Neural crest cell (in vitro differentiated cells): ENCODE measurements around the gene HDGFL2. TPM values are rescaled to one million over a fixed set of nuclear protein-coding genes. Genes with fewer than 3 reads are reported as not detected.

Experiments
- DNase-seq: peaks from one replicate; pipeline ENCODE4 v3.0.0; 2021; ENCODE audit warnings: low read depth, mixed read lengths, low spot score
- H3K27ac Mint-ChIP-seq: one replicate; pipeline ENCODE4 v1.8.0; 2021; ENCODE audit warnings: mild to moderate bottlenecking, mixed read lengths; ENCODE audit not compliant: unreplicated experiment
- H3K27me3 Mint-ChIP-seq: 2 replicates; pipeline ENCODE4 v1.8.0; 2021; ENCODE audit warnings: low read depth, mild to moderate bottlenecking, mixed read lengths
- H3K36me3 Mint-ChIP-seq: 2 replicates; pipeline ENCODE4 v1.8.0; 2021; ENCODE audit warnings: low read depth, mild to moderate bottlenecking, mixed read lengths
- H3K4me1 Mint-ChIP-seq: 2 replicates; pipeline ENCODE4 v1.8.0; 2021; ENCODE audit warnings: mixed read lengths
- H3K4me3 Mint-ChIP-seq: one replicate; pipeline ENCODE4 v1.8.0; 2021; ENCODE audit warnings: mild to moderate bottlenecking, mixed read lengths
- H3K9me3 Mint-ChIP-seq: 2 replicates; pipeline ENCODE4 v1.8.0; 2021; ENCODE audit warnings: mixed read lengths
- total RNA-seq: library from RNA; stranded (reverse); gene quantifications from 2 replicates; pipeline ENCODE4 v1.2.1, GENCODE V29; 2021
- TF ChIP-seq, protein P1 (sequence below): fragments of 200-600 bp; sonication (generic); conservative IDR thresholded peaks from 2 replicates; pipeline ENCODE4 v1.5.0; 2021; ENCODE audit warnings: antibody characterized with exemption, mild to moderate bottlenecking

Gene HDGFL2
- total RNA-seq, 1 donor from 2014 or later, result 110 TPM

- no peaks in the 10 kb centered on the region for H3K36me3 Mint-ChIP-seq
- no peaks in the 10 kb centered on the region for H3K4me1 Mint-ChIP-seq
- no peaks in the 10 kb centered on the region for H3K9me3 Mint-ChIP-seq
- no peak overlapping the region for H3K27ac Mint-ChIP-seq
- no peak overlapping the region for H3K4me3 Mint-ChIP-seq
- DNase-seq, result no peak
- no peaks in the 10 kb centered on the region for H3K27me3 Mint-ChIP-seq
- TF ChIP-seq, protein P1, sequence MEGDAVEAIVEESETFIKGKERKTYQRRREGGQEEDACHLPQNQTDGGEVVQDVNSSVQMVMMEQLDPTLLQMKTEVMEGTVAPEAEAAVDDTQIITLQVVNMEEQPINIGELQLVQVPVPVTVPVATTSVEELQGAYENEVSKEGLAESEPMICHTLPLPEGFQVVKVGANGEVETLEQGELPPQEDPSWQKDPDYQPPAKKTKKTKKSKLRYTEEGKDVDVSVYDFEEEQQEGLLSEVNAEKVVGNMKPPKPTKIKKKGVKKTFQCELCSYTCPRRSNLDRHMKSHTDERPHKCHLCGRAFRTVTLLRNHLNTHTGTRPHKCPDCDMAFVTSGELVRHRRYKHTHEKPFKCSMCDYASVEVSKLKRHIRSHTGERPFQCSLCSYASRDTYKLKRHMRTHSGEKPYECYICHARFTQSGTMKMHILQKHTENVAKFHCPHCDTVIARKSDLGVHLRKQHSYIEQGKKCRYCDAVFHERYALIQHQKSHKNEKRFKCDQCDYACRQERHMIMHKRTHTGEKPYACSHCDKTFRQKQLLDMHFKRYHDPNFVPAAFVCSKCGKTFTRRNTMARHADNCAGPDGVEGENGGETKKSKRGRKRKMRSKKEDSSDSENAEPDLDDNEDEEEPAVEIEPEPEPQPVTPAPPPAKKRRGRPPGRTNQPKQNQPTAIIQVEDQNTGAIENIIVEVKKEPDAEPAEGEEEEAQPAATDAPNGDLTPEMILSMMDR, result no peak
These were observed 41.2 kb downstream of the HDGFL2 start for GRCh38 chr19:4513248-4513647.

DNA sequence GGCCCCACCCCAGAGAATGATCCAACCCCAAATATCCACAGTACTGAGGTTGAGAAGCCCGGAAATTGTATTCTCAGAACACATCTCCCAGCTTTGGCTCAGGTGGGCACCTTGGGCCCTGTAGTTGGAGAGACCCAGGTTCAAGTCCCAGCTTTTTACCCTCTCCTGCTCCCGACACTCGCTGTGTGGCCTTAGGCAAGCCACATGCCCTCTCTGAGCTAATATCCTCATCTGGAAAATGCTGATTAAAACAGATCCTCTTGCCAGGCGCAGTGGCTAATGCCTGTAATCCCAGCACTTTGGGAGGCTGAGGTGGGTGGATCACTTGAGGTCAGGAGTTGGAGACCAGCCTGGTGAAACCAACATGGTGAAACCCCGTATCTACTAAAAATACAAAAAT is 43.6 kb downstream of the HDGFL2 start:
- no peaks in the 10 kb centered on the region for H3K36me3 Mint-ChIP-seq
- no peaks in the 10 kb centered on the region for H3K9me3 Mint-ChIP-seq
- H3K4me1 Mint-ChIP-seq, result no peaks in the 10 kb centered on the region
- TF ChIP-seq, protein P1, result no peak
- no peak for DNase-seq
- H3K27me3 Mint-ChIP-seq, result no peaks in the 10 kb centered on the region
- no peak overlapping the region for H3K27ac Mint-ChIP-seq
- no peak overlapping the region for H3K4me3 Mint-ChIP-seq

DNA sequence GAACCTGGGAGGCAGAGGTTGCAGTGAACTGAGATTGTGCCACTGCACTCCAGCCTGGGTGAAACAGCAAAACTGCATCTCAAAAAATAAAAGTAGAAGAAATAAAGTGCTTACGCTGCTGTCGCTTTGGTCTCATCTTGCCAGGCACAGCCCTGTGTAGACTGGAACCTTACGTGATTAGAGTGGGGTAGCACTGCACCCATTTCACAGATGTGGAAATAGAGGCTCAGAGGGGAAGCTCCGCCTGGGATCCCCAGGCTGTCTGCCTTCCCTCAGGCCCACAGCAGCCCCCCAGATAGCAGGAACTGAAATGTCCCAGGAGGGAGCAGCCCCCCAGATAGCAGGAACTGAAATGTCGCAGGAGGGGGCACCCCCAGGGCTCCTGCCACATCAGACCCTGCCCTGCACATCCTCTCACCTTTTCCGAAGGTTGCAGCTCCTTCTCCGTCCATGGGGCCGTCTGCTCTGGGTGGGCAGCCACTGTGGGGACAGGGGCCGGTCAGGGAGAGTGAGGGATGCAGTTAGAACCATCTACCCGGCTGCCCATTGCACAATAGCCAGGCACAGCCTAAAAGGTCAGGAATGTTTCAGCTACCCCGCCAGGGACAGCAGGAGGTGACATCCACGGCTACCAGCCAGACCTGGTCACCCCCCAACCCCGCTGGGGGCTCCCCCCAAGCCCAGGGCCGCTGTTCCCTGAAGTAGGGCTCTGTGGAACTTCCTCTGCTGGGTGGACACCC is 44.3 kb downstream of the HDGFL2 start:
- Mint-ChIP-seq H3K27ac (no peak overlapping the region), H3K36me3 (no peaks in the 10 kb centered on the region), H3K4me3 (no peak overlapping the region), H3K27me3 (no peaks in the 10 kb centered on the region), H3K9me3 (no peaks in the 10 kb centered on the region), H3K4me1 (no peaks in the 10 kb centered on the region)
- DNase-seq, result no peak
- TF ChIP-seq, protein P1, result no peak

DNA sequence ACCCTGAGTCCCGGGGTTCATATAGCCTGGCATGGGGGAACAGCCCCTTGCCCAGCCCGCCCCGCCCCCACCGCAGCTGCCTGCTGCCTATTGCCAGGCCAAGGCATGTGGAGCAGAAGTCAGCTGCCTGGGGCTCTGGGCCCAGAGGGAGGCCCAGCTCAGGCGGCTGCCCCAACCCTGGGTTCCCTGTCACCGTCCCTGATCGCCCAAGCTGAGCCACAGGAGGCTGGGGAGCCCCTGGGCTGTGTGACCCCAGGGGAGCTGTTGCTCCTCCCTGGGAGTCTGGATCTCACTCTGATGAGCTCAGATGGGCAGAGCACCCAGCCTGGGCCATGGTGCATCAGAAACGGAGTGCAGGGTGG is 44.8 kb downstream of the HDGFL2 start:
- Mint-ChIP-seq H3K27ac (no peak overlapping the region), H3K27me3 (no peaks in the 10 kb centered on the region), H3K9me3 (no peaks in the 10 kb centered on the region), H3K36me3 (no peaks in the 10 kb centered on the region), H3K4me1 (no peaks in the 10 kb centered on the region), H3K4me3 (no peak overlapping the region)
- DNase-seq, result no peak
- TF ChIP-seq, protein P1, result no peak

- TF ChIP-seq, protein P1, result no peak
- no peak for DNase-seq
- Mint-ChIP-seq H3K4me1 (no peaks in the 10 kb centered on the region), H3K27me3 (no peaks in the 10 kb centered on the region), H3K4me3 (no peak overlapping the region), H3K9me3 (no peaks in the 10 kb centered on the region), H3K36me3 (no peaks in the 10 kb centered on the region), H3K27ac (no peak overlapping the region)
These were observed 45.5 kb downstream of the HDGFL2 start for GRCh38 chr19:4517451-4518057.
